Measurements from ENCODE around the gene PRKCH. TPM values are rescaled to one million over a fixed set of nuclear protein-coding genes. Genes with fewer than 3 reads are reported as not detected.

Gene PRKCH
- polyA plus RNA-seq, 1 donor, result 21.2 TPM

- no peak for DNase-seq
Measured at GRCh38 chr14:61567838-61568571, 246.6 kb downstream of the PRKCH start.

DNA sequence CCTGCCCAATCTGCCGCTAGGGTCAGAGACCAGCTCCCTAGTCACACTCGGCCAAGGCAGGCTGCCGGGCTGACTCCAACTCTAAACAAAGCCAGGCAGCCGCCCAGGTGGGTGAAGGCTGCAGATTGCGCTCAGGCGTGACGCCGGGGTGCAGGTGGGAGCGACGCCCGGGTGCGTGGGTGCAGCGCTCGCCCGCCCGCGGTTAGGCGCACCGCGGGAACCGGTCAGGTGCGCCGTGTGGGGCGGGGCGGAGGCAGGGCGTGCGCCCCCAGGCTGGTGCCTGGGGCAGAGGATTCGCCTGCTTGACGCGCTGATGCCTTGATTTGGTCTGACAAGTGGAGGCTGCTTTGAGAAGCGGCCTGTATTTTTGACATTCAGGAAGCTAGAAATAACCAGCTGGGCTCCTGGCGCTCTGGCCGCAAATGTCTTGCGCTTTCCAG, 247.2 kb downstream of the PRKCH start:
- no peak for DNase-seq

DNA sequence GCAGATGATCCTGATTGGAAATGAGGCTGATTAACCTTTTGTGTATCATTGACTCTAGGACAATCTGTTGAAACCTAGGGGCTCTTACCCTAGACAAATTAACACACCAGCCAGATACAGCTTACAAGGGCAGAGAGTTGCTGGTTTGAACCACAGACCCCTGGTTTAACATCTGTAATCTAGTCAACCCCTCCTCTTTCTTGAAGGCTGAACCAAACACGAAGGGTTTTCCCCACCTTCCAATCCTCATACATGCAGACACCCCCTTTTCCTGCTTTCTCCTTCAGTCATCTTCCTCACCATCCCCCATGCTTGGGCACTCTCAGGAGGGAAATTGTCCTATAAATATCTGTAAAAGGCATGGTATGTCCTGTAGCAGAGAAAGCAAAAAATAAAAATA, 247.9 kb downstream of the PRKCH start:
- DNase-seq, result no peak

DNA sequence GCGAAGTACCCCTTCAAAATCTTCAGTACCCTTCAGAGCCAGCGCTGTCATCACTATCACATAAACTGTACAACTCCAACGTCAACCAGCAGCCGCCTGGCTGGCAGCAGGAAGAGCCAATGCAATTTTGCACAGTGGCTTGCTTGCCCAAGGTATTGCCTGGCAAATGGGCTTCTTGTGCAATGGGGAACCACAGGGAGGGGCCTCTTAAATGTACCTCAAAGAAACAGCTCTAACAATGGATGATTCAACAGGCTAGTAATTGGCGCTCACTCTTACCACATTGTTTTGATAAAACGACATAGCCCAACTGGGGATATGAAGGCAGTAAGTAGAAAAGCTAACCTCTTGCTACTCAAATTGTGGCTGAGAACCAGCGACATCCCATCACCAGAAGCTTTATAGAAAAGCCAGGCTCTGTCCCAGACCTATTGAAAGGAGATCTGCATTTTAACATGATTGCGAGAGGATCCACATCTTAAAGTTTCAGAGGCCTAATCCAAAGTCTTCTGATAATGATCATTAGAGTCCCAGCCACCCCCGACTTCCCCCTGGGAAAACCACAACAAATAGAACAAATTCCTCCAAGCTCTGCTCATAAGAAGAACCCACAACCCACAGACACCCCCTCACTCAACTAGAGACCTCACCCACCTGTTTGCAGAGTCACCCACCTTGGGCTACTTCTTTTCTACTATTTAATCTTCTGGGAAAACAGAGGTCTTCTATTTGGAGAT, 248.6 kb downstream of the PRKCH start:
- DNase-seq, result no peak

GRCh38 chr14:61570549-61571290, 249.3 kb downstream of the PRKCH start:
- DNase-seq, result no peak

DNA sequence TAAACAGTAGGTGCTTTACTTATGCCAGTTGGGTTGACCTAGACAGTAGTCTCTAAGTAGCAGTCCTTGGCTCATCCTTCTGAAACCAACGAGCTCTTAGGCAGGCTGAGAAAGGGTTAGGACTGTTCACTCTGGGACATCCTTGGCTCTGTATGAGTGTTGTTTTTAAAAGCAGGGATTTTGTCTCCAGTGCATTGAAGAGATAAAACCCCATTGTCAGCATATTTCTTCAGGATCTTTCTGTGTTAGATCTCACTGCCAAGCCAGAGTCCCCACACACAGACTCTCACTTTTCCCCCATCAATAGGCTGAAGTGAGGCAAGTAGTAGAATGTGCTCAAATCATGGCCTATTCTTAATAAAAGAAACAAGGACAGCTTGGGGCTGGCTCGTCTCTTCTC, 250.5 kb downstream of the PRKCH start:
- no peak for DNase-seq

DNA sequence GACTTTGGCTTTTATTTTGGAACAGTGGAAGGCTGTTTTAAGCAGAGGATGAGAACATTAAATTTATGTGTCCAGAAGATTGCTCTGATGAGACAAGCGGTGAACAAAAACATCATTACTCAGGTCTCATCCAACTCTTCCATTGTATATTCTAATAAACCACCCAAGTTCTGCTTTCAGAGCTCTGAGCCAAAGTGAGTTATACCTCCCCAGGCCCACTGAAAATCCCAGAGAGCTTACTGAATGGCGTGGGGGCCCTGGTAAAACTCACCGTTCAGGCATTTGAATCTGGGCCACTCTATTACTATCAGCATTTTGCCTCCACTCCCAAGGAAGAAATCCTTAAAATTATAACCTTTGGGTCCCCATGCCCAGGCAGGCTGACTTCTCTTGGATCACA, 251.9 kb downstream of the PRKCH start:
- DNase-seq, result no peak

GRCh38 chr14:61573748-61574513, 252.6 kb downstream of the PRKCH start:
- DNase-seq, result no peak

DNA sequence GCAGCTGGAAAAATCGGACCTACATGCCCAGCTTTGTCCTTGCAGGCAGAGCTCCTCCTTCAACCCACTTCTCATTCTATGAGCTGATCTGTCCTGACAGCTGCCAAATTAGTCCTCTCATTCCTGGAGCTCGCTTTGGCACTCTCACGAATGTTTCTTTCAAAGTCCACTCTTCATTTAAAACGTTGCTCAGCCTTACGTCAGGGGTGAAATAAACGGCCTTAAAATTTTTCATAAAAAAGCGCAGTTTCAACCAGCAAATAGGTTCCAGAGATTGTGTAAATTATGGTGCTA, 253.1 kb downstream of the PRKCH start:
- no peak for DNase-seq

GRCh38 chr14:61575126-61575525, 253.7 kb downstream of the PRKCH start:
- no peak for DNase-seq

- no peak for DNase-seq
Measured at GRCh38 chr14:61575551-61576150, 254.3 kb downstream of the PRKCH start.

DNA sequence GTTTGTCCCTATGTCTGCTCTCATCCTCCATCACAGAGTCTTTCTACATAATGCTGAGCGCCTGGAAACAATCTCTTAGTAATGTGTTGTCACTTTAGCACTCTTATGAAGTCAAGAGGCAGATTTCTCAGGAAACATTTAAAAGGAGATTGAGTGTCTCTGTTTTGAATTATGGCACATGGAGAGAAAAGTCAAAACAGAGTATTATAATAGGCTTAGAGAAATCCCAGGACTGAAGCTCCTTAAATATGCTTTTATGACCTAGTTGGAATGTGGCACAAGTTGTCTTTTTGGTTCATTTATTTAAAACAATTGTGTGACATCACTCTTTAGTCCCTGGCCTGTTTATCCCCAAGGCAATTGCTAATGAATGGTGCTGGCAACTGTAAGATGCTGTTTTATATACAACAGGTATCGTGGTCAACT, 256.1 kb downstream of the PRKCH start:
- DNase-seq, result no peak

- DNase-seq, result no peak
Measured at GRCh38 chr14:61578745-61579144, 257.4 kb downstream of the PRKCH start.

GRCh38 chr14:61581340-61581739, 260.0 kb downstream of the PRKCH start:
- DNase-seq, result no peak

DNA sequence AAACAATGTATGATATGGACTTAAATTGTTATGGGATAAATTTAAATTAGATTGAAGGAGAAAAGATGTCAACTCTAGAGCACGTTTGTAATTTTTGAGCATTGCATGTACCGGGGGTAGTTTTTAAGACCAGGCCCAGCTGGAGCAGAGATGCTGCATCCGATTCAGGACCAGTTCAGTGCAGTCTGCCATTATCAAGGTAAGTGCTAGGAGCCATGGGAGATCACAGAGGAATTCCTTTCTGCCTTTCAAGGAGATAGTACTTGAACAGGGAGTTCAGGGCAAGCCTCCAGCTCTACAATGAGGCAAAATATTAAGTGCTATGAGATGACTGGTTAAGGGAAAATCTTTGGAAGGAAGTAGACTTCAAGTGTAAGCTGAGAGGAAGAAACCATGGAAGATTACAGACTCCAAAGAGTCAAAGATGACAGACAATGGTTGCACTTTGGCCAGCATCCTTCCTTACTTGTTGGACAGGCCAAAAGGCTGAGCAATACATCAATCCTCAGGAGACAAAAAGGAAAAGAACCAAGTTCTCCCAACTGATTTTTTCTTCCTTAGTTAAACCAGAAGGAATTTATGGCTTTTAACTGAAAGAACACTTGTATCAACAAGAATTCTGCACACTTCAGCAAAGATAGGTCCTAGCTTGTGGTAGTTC, 260.7 kb downstream of the PRKCH start:
- DNase-seq, result no peak

DNA sequence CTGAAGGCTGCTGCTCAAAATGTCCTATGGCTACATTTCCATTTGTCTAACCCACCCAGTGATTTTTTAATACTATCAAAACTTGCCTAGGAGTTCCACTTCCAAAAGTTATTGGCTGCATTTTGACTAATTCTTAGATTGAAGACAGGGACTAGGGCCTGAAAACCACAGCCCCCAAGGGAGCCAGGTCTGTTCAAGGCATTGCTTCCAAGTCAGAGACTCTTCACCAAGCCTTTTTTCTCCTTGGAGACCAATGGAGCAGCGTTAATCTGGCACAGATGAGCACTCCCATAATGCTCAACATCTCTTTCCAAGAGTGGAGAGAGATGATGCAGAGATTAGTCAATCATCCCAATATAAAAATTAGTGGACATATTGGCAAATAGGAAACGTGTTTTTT, 261.4 kb downstream of the PRKCH start:
- no peak for DNase-seq

DNA sequence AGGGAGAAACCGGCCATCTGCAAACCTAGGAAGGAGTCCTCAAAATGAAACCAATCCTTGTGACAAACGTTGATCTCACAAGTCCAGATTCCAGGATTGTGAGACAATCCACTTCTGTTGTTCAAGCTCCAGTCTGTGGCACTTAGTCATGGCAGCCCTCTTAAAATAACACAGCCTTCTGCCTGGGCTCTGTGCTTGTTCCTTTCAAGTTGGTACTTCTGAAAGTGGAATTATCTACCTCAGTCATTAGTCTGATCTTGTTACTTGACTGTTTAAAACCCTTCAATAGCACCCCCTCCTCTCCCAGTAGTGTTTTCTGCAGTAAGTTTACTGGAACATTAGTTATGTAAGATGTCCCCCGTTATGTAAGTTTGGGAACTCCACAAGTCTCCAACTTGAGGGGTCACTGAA, 263.0 kb downstream of the PRKCH start:
- DNase-seq, result no peak

DNA sequence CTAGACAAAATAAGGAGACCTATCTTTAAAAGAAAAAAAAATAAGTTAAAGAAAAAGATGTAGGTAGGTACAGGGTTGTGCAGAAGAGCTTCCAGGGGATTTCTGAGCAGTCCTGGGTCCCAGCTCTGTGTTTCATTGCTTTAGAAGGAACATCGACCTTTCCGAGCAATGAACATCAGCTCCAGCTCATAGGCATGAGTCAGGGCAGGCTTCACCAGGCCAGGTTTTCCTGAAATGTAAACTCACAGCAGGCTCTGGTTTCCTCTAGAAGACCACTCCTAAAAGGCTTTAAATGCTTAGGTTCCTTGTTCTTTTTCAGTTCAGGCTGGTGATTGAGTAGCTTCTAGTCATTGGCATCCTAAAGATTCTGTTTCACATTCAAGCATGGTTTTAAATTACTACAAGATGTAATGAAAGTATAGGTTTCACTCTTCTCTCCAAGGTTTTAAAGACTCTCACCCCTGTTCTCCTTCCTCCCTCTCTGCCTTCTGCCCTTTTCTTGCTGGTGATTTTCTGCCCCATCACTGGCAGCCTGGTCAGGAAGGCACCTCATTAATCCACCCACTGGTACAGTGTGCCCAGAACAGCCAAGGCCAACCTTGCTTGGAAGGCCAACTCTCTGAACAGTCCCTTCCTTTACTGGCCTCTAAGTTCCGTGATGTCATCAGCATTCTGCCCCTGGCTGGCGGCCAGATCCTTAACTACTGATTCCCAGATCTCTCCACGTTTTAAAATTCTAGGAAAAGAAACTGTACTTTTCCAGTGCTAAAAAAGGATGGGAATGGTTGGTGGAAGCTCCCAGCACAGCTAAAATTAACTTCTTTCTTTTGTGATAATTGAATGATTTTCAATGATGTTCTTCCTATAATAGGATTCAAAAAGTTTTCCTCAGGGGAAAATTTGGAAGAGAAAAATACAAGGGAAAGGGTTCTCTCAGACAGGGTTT, 264.5 kb downstream of the PRKCH start:
- DNase-seq, result no peak

GRCh38 chr14:61586544-61587055, 265.2 kb downstream of the PRKCH start:
- DNase-seq, result no peak
